B cell (primary cell): ENCODE results near the gene BCL2. TPM values are rescaled to one million over a fixed set of nuclear protein-coding genes. Genes with fewer than 3 reads are reported as not detected.
A peak's percentile ranks its signal among the peaks of the same experiment; 100 is the strongest.

Experiments
- ATAC-seq: fragments of 200-7000 bp; cut with Tn5 transposase; one replicate; pipeline ENCODE4 v1.10.0; 2021; ENCODE audit warnings: low read depth, mild to moderate bottlenecking, moderate number of reproducible peaks, moderate library complexity
- CTCF ChIA-PET: fragments of 350-600 bp; sonication (Branson Sonifier 250); formaldehyde crosslinking; loops from one replicate; lab custom pipeline; 2021; ENCODE audit warnings: antibody characterized with exemption, inconsistent platforms; lab: Charles Lee
- POLR2A ChIA-PET: fragments of 350-600 bp; sonication (Branson Sonifier 250); formaldehyde crosslinking; loops from one replicate; lab custom pipeline; 2021; ENCODE audit warnings: antibody characterized with exemption; lab: Charles Lee
- DNase-seq: peaks from one replicate; pipeline ENCODE4 v3.0.0; 2013
- H2AFZ ChIP-seq: 2 replicates; pipeline ENCODE4 v1.6.1; 2012; ENCODE audit warnings: mild to moderate bottlenecking, low read depth, low read length; ENCODE audit not compliant: insufficient read depth, poor library complexity, severe bottlenecking
- H3K27ac ChIP-seq, 2 donors: 1 replicate in 1 of 2; 2 replicates in 1 of 2; pipeline ENCODE4 v1.5.1; 2012 to 2013; ENCODE audit warnings: low read length in 2 of 2, mild to moderate bottlenecking in 2 of 2, moderate library complexity in 1 of 2
- H3K27me3 ChIP-seq, 4 experiments: fragments of 200-600 bp in 1 of 4; sonication (generic) in 1 of 4; replicated peaks in 1 of 4; 1 replicate in 2 of 4; 2 replicates in 2 of 4; pipeline versions ENCODE4 v1.6.1 to v1.7.0; 2013 to 2016; ENCODE audit warnings: low read length in 3 of 4, mild to moderate bottlenecking in 2 of 4, mixed read lengths in 1 of 4, moderate library complexity in 1 of 4; ENCODE audit not compliant: insufficient read depth in 4 of 4, control insufficient read depth in 3 of 4; ENCODE audit errors: control extremely low read depth in 1 of 4
- H3K36me3 ChIP-seq, 2 experiments: replicated peaks in 1 of 2; 1 replicate in 1 of 2; 2 replicates in 1 of 2; pipeline versions ENCODE4 v1.6.1 to v1.7.1; 2013; ENCODE audit warnings: low read length in 1 of 2; ENCODE audit not compliant: insufficient read depth in 2 of 2, control insufficient read depth in 1 of 2; ENCODE audit errors: control extremely low read depth in 1 of 2, extremely low read depth in 1 of 2
- H3K4me1 ChIP-seq, 2 donors: fragments of 200-600 bp in 1 of 2; sonication (generic) in 1 of 2; 1 replicate in 1 of 2; 2 replicates in 1 of 2; pipeline versions ENCODE4 v1.5.1 to v1.6.1; 2013 to 2017; ENCODE audit warnings: low read length in 2 of 2; ENCODE audit not compliant: control insufficient read depth in 2 of 2, insufficient read depth in 2 of 2
- H3K4me2 ChIP-seq: replicated peaks from 2 replicates; pipeline ENCODE3; 2012; ENCODE audit warnings: mild to moderate bottlenecking, low read depth, low read length; ENCODE audit not compliant: poor library complexity, severe bottlenecking
- H3K4me3 ChIP-seq, 5 experiments: fragments of 200-600 bp in 1 of 5; sonication (generic) in 1 of 5; 1 replicate in 3 of 5; 2 replicates in 2 of 5; pipeline versions ENCODE4 v1.5.1 to v1.7.0; 2011 to 2016; ENCODE audit warnings: low read length in 4 of 5, mild to moderate bottlenecking in 4 of 5, low read depth in 2 of 5, control low read depth in 1 of 5, moderate library complexity in 1 of 5; ENCODE audit not compliant: insufficient read depth in 1 of 5; ENCODE audit errors: control extremely low read depth in 1 of 5, extremely low read depth in 1 of 5
- H3K79me2 ChIP-seq: fragments of 200-600 bp; sonication (generic); one replicate; pipeline ENCODE4 v1.6.0; 2016; ENCODE audit warnings: low read length; ENCODE audit not compliant: control insufficient read depth, insufficient read depth
- H3K9ac ChIP-seq: fragments of 200-600 bp; sonication (generic); 2 replicates; pipeline ENCODE4 v1.6.1; 2017; ENCODE audit warnings: mild to moderate bottlenecking, low read length, moderate library complexity
- H3K9me3 ChIP-seq, 3 donors: one replicate each; pipeline versions ENCODE4 v1.6.1 to v1.7.1; 2013; ENCODE audit warnings: low read length in 2 of 3; ENCODE audit not compliant: control insufficient read depth in 2 of 3, insufficient read depth in 1 of 3; ENCODE audit errors: control extremely low read depth in 1 of 3
- H4K20me1 ChIP-seq: 2 replicates; pipeline ENCODE4 v1.6.0; 2012; ENCODE audit warnings: mild to moderate bottlenecking, low read length; ENCODE audit not compliant: insufficient read depth, control insufficient read depth, poor library complexity, severe bottlenecking
- H3K27ac Mint-ChIP-seq: one replicate; pipeline ENCODE4 v1.8.0; 2021; ENCODE audit warnings: mixed read lengths
- H3K27me3 Mint-ChIP-seq: one replicate; pipeline ENCODE4 v1.8.0; 2021; ENCODE audit warnings: mixed read lengths
- H3K4me1 Mint-ChIP-seq: one replicate; pipeline ENCODE4 v1.8.0; 2021; ENCODE audit warnings: mixed read lengths
- H3K4me3 Mint-ChIP-seq: one replicate; pipeline ENCODE4 v1.8.0; 2021; ENCODE audit warnings: mixed read lengths
- H3K9me3 Mint-ChIP-seq: one replicate; pipeline ENCODE4 v1.8.0; 2022; ENCODE audit warnings: mixed read lengths; ENCODE audit not compliant: insufficient read depth
- EZH2 ChIP-seq: IDR thresholded peaks from 2 replicates; pipeline ENCODE4 v1.6.1; 2012; ENCODE audit warnings: borderline replicate concordance, low read depth, mild to moderate bottlenecking, moderate library complexity, low read length; ENCODE audit not compliant: insufficient read depth, poor library complexity, severe bottlenecking
- WGBS: methylation state at CpG from one replicate; pipeline ENCODE4 v1.1.5; 2013; ENCODE audit warnings: missing lambda C conversion rate; ENCODE audit not compliant: insufficient coverage; 5-methylcytosine and 5-hydroxymethylcytosine counted together
- intact Hi-C: fragments of 100-400 bp; cut with micrococcal nuclease; formaldehyde crosslinking; loops from one replicate; pipeline ENCODE4 v1.10.0; 2022
- polyA plus RNA-seq: library from polyadenylated mRNA; depleted of rRNA; stranded (reverse); fragments of >200 nt; gene quantifications from 2 replicates; pipeline ENCODE4 v1.2.3, GENCODE V29; 2012
- total RNA-seq, 2 donors: library from RNA; stranded (reverse); fragments of 120-200 nt in 1 of 2; gene quantifications; 1 replicate in 1 of 2; 2 replicates in 1 of 2; pipeline versions ENCODE4 v1.2.3 to v1.2.4, GENCODE V29; 2013 to 2022
- TF ChIP-seq, protein P1 (sequence below): fragments of 200-600 bp; IDR thresholded peaks from one replicate; pipeline ENCODE4 v1.8.0; 2022; ENCODE audit warnings: antibody characterized with exemption, mild to moderate bottlenecking

BCL2 gene
- total and polyA plus RNA-seq, 2 donors (not counting 1 experiment from before 2014, with no cell fraction given), result 27.6 to 144 TPM

GRCh38 chr18:63284827-63285733 is 34.5 kb downstream of the BCL2 start:
- peaks cover 100% of the 10 kb centered on the region for H3K79me2 ChIP-seq
- H3K27me3 ChIP-seq, result no peaks in the 10 kb centered on the region
- H3K4me3 Mint-ChIP-seq, result no peak overlapping the region
- no peaks in the 10 kb centered on the region for H4K20me1 ChIP-seq
- peaks cover 69 to 73% of the 10 kb centered on the region in 2 donors for H3K4me1 ChIP-seq
- intact Hi-C loops, result loop anchor here (1.0 to 5.0 kb wide), 3 partner anchors 8 to 63 kb away; no protein-coding TSS in a partner anchor
- H3K9me3 Mint-ChIP-seq, result no peaks in the 10 kb centered on the region
- peak overlapping the region in 4 of 5 experiments; percentile 15 to 51 (median 32) for H3K4me3 ChIP-seq
- ChIA-PET CTCF (interaction anchor here (1.1 to 5.6 kb wide), 5 partner anchors 9 to 128 kb away, joined by 3 to 46 read pairs (median 4); partner anchors contain the start of gene BCL2), POLR2A (interaction anchor here (0.9 to 1.4 kb wide), 3 partner anchors 8 to 122 kb away, joined by 3 to 7 read pairs (median 3); no protein-coding TSS in a partner anchor)
- H3K27ac ChIP-seq, result peak overlapping the region; percentile 93 to 95
- no peaks in the 10 kb centered on the region for H3K27me3 Mint-ChIP-seq
- ATAC-seq (peak; percentile 95), DNase-seq (peak; percentile 82)
- TF ChIP-seq, protein P1, sequence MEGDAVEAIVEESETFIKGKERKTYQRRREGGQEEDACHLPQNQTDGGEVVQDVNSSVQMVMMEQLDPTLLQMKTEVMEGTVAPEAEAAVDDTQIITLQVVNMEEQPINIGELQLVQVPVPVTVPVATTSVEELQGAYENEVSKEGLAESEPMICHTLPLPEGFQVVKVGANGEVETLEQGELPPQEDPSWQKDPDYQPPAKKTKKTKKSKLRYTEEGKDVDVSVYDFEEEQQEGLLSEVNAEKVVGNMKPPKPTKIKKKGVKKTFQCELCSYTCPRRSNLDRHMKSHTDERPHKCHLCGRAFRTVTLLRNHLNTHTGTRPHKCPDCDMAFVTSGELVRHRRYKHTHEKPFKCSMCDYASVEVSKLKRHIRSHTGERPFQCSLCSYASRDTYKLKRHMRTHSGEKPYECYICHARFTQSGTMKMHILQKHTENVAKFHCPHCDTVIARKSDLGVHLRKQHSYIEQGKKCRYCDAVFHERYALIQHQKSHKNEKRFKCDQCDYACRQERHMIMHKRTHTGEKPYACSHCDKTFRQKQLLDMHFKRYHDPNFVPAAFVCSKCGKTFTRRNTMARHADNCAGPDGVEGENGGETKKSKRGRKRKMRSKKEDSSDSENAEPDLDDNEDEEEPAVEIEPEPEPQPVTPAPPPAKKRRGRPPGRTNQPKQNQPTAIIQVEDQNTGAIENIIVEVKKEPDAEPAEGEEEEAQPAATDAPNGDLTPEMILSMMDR, result no peak
- no peak for TF ChIP-seq EZH2
- H3K9ac ChIP-seq, result peak overlapping the region; percentile 58
- H3K36me3 ChIP-seq, result peaks cover 0 to 10% of the 10 kb centered on the region in 2 experiments
- H3K9me3 ChIP-seq, result no peaks in the 10 kb centered on the region
- H3K4me2 ChIP-seq, result peak overlapping the region; percentile 71
- 72% methylated on average over 6 of the region's 14 CpGs for WGBS
- H2AFZ ChIP-seq, result peak overlapping the region; percentile 13
- no peak overlapping the region for H3K27ac Mint-ChIP-seq
- H3K4me1 Mint-ChIP-seq, result peaks cover 24% of the 10 kb centered on the region
